IPS-15b (cell line): ENCODE data around the gene HCFC1.
"Not testable (repeated sequence)": the region's sequence is repeated elsewhere in the genome, so short reads cannot be mapped to it uniquely, and the experiment has no call there.

Experiments used
- H3K27me3 ChIP-seq: one replicate; pipeline ENCODE4 v1.6.1; 2013; ENCODE audit warnings: low read length; ENCODE audit not compliant: control insufficient read depth, insufficient read depth
- H3K36me3 ChIP-seq: one replicate; pipeline ENCODE4 v1.6.1; 2013; ENCODE audit warnings: low read length; ENCODE audit not compliant: control insufficient read depth, insufficient read depth
- H3K4me1 ChIP-seq: one replicate; pipeline ENCODE4 v1.6.1; 2013; ENCODE audit warnings: mild to moderate bottlenecking, low read length; ENCODE audit not compliant: control insufficient read depth, insufficient read depth
- H3K4me3 ChIP-seq: one replicate; pipeline ENCODE4 v1.5.1; 2013; ENCODE audit warnings: low read depth, low read length
- H3K9ac ChIP-seq: one replicate; pipeline ENCODE4 v1.6.1; 2013; ENCODE audit warnings: low read depth, mild to moderate bottlenecking, low read length
- H3K9me3 ChIP-seq: one replicate; pipeline ENCODE4 v1.6.1; 2013; ENCODE audit warnings: mild to moderate bottlenecking, low read length; ENCODE audit not compliant: control insufficient read depth, insufficient read depth

HCFC1 gene

DNA sequence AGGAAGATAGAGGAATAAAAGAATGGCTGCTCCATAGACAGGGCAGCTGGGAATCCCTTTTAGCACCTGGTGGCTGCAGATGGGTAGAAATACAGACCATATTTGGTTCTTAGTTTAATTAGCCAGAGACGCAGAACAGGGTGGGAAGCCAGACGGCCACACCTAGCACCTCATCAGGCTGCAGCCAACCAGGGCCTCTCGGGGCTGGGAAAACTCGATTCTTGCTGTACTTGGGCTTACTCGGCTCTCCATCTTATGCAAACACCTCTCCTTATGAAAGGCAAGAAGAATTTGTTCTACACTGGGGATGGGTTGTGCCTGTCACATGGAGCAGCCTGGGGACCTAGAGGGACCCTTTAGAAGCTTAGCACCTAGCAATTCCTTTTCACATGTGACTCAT, 28.4 kb upstream of the HCFC1 start:
- no peaks in the 10 kb centered on the region for H3K36me3 ChIP-seq
- no peaks in the 10 kb centered on the region for H3K27me3 ChIP-seq
- H3K9ac ChIP-seq, result no peak overlapping the region

GRCh38 chrX:153999359-154000037, 27.9 kb upstream of the HCFC1 start:
- no peak overlapping the region for H3K4me3 ChIP-seq
- H3K9ac ChIP-seq, result no peak overlapping the region
- no peaks in the 10 kb centered on the region for H3K9me3 ChIP-seq
- H3K27me3 ChIP-seq, result no peaks in the 10 kb centered on the region
- no peaks in the 10 kb centered on the region for H3K36me3 ChIP-seq
- H3K4me1 ChIP-seq, result no peaks in the 10 kb centered on the region

More for the DNA sequence above, 28.4 kb upstream of the HCFC1 start:
- no peaks in the 10 kb centered on the region for H3K4me1 ChIP-seq
- no peaks in the 10 kb centered on the region for H3K9me3 ChIP-seq
- H3K4me3 ChIP-seq, result no peak overlapping the region

GRCh38 chrX:153995504-153995903, 23.9 kb upstream of the HCFC1 start:
- Histone ChIP-seq H3K27me3 (no peaks in the 10 kb centered on the region), H3K4me3 (no peak overlapping the region), H3K9me3 (no peaks in the 10 kb centered on the region), H3K4me1 (no peaks in the 10 kb centered on the region), H3K36me3 (no peaks in the 10 kb centered on the region), H3K9ac (no peak overlapping the region)

DNA sequence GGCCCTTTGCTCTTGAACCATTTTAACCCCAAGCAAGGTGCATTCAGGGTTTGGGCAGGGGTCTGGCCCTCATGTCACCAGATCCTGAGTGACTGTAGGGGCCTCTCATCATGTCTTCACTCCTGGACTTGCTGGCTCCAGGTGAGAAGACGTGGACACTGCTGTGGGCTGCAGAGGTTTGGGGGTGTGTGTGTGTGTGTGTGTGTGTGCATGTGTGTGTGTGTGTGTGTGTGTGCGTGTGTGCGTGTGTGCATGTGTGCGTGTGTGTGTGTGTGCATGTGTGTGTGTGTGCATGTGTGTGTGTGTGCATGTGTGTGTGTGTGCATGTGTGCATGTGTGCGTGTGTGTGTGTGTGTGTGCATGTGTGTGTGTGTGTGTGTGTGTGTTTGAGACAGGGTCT, 22.8 kb upstream of the HCFC1 start:
- H3K4me1 ChIP-seq, H3K4me3 ChIP-seq, H3K36me3 ChIP-seq, H3K27me3 ChIP-seq, H3K9ac ChIP-seq, H3K9me3 ChIP-seq: not testable (repeated sequence)

DNA sequence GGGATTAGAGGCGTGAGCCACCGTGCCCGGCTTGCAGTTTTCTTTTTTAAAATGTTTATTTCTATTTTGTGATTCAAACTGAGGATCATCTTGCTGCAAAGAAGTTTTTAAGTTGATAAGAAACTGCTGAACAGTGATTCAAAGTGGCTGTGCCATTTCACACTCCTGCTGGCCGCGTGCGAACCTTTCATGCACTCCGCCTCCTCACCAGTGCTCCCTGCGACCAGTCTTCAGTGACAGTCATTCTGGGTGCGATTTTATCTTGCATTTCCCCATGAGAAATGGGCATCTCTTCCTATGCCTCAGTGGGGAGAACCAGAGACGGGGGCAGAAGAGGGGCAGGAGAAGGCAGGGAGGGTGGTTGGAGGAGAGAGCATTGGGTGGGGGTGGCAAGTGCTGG, 22.4 kb upstream of the HCFC1 start:
- Histone ChIP-seq H3K4me3 (no peak overlapping the region), H3K9me3 (no peaks in the 10 kb centered on the region), H3K4me1 (no peaks in the 10 kb centered on the region), H3K36me3 (no peaks in the 10 kb centered on the region), H3K27me3 (no peaks in the 10 kb centered on the region), H3K9ac (no peak overlapping the region)

DNA sequence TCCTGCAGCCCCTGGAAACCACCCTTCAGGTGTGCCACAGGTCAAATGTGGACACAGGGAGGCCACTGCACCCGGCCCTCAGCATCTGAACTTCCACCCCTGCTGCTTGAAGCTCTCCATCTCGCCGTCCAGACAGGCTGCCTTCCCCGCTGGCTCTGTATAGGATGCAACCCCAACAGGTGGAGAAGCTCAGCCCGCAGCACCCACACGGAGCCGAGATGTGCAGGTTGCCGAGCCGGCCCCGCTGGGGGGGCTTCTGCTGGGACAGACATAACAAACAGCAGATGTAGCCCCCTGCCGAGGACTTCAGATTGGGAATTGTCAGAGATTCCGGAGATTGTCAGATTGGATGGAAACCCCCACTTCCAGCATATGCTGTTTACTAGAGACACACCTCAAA, 21.5 kb upstream of the HCFC1 start:
- Histone ChIP-seq H3K4me3 (no peak overlapping the region), H3K36me3 (no peaks in the 10 kb centered on the region), H3K4me1 (no peaks in the 10 kb centered on the region), H3K9ac (no peak overlapping the region), H3K9me3 (no peaks in the 10 kb centered on the region), H3K27me3 (no peaks in the 10 kb centered on the region)

GRCh38 chrX:153992180-153992579, 20.6 kb upstream of the HCFC1 start:
- Histone ChIP-seq H3K9me3 (no peaks in the 10 kb centered on the region), H3K4me3 (no peak overlapping the region), H3K9ac (no peak overlapping the region), H3K27me3 (no peaks in the 10 kb centered on the region), H3K4me1 (no peaks in the 10 kb centered on the region), H3K36me3 (no peaks in the 10 kb centered on the region)

DNA sequence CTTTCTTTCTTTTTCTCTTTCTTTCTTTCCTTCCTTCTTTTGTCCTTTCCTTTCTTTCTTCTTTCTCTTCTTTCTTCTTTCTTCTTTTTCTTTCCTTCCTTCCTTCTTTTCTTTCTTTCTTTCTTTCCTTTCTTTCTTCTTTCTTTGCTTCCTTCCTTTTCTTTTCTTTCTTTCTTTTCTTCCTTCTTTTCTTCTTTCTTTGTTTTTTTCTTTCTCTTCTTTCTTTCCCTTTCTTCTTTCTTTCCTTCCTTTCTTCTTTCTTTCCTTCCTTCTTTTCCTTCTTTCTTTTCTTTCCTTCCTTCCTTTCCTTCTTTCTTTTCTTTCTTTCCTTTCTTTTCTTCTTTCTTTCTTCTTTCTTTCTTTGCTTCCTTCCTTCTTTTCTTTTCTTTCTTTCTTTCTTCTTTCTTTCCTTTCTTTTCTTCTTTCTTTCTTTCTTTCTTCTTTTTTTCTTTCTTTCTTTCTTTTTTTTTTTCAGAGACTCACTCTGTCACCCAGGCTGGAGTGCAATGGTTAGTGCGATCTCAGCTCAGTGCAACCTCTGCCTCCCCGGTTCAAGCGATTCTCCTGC, 19.5 kb upstream of the HCFC1 start:
- Histone ChIP-seq H3K27me3 (no peaks in the 10 kb centered on the region), H3K4me3 (no peak overlapping the region), H3K36me3 (no peaks in the 10 kb centered on the region), H3K4me1 (no peaks in the 10 kb centered on the region), H3K9me3 (no peaks in the 10 kb centered on the region), H3K9ac (no peak overlapping the region)

DNA sequence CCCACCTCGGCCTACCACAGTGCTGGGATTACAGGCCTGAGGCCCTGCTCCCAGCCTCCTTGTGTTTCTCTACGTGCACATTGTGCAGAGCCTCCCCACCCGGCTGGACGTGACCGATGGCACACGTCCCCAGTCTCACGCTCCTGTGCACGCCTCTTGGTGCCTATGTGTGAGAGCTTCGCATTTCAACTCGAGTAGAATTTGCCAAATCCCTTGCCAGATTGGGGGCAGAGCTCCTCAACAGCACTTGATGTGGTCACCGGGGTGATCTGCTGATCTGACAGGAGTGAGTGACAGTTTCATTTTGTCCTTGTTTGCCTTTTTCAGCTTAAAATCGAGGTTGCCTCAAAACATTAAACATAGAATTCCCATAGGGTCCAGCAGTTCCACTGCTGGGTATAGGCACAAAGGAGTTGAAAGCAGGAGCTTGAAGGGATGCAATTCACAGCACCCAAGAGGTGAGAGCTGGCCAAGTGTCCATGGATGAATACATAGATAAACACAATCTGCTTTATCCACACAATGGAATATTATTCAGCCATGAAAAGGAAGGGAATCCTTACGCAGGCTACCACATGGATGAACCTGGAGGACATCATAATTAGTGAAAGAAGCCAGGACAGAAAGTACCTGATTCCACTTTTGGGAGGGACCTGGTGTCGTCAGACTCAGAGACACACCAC, 18.5 kb upstream of the HCFC1 start:
- Histone ChIP-seq H3K4me3 (no peak overlapping the region), H3K9ac (no peak overlapping the region), H3K9me3 (no peaks in the 10 kb centered on the region), H3K4me1 (no peaks in the 10 kb centered on the region), H3K36me3 (no peaks in the 10 kb centered on the region), H3K27me3 (no peaks in the 10 kb centered on the region)

GRCh38 chrX:153988493-153988892, 16.9 kb upstream of the HCFC1 start:
- Histone ChIP-seq H3K4me3 (no peak overlapping the region), H3K9ac (no peak overlapping the region), H3K4me1 (no peaks in the 10 kb centered on the region), H3K27me3 (no peaks in the 10 kb centered on the region), H3K9me3 (no peaks in the 10 kb centered on the region), H3K36me3 (no peaks in the 10 kb centered on the region)

- no peak overlapping the region for H3K4me3 ChIP-seq
- H3K4me1 ChIP-seq, result no peaks in the 10 kb centered on the region
- H3K36me3 ChIP-seq, result no peaks in the 10 kb centered on the region
- no peaks in the 10 kb centered on the region for H3K27me3 ChIP-seq
- no peak overlapping the region for H3K9ac ChIP-seq
- no peaks in the 10 kb centered on the region for H3K9me3 ChIP-seq
Measured at GRCh38 chrX:153984351-153985178, 12.9 kb upstream of the HCFC1 start.
